ENCODE results near the gene SOX6. TPM values are rescaled to one million over a fixed set of nuclear protein-coding genes. Genes with fewer than 3 reads are reported as not detected.
"Not testable (repeated sequence)": the region's sequence is repeated elsewhere in the genome, so short reads cannot be mapped to it uniquely, and the experiment has no call there.

SOX6 gene
- total RNA-seq, 1 donor from 2014 or later = under 0.01 TPM

GRCh38 chr11:16049611-16050010 is 306.7 kb downstream of the SOX6 start:
- DNase-seq (ENCODE audit: low read depth, low spot score) = no peak

GRCh38 chr11:16047073-16047472 is 309.3 kb downstream of the SOX6 start:
- no peak for DNase-seq (ENCODE audit: low read depth, low spot score)

- no peak for DNase-seq (ENCODE audit: low read depth, low spot score)
Observed at GRCh38 chr11:16043617-16044016, 312.7 kb downstream of the SOX6 start.

GRCh38 chr11:16041207-16041606 is 315.1 kb downstream of the SOX6 start:
- DNase-seq (ENCODE audit: low read depth, low spot score) = no peak

DNA sequence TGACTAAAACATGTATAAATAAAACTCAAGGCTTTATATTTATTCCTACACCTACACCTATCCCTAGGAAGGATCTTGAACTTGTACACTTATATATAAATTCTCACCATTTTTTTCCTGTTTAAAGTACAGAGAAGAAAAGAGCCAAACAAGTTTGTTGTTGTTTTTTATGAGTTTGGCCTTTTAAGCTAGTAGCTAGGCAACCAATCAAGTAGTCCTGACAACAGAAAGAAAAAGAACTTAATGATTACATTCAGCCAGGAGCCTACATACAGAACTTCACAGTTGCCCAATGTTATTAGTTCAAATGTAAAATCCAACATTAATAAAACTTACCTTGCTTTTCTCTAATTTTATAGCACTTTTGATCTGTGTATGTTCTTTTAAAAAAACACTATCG is 316.2 kb downstream of the SOX6 start:
- DNase-seq (ENCODE audit: low read depth, low spot score) = no peak

DNA sequence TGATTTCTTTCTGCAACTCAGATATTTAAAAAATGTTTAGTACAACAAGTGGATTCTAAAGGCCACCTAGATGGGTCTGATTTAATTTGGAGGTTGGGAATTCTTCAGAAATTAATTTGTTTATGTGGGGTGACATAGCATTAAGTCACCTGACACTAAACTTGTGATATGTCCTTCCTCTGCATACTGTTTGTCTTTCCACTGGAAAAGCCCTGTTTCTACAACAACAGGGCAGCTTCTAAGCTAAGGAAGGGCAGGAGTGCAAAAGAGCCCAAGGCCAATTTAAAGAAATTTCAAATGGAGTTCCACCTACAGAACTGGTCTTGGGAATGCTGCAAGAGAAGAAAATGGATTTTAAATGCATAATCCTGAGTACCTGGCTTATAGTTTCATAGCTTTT is 319.2 kb downstream of the SOX6 start:
- no peak for DNase-seq (ENCODE audit: low read depth, low spot score)

DNA sequence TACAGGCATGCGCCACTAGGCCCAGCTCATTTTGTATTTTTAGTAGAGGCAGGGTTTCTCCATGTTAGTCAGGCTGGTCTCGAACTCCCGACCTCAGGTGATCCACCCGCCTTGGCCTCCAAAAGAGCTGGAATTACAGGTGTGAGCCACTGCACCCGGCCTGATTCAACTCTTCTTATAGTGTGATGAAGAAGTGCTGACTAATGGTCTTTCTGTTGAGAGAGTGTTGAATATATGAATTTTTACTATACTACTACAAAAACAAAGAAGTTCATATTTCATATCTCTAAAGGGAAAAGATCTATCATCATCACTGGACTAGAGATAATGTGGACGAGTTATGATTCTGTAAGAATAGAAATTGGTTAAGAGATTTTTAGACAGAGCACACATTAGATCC is 320.1 kb downstream of the SOX6 start:
- no peak for DNase-seq (ENCODE audit: low read depth, low spot score)

- DNase-seq (ENCODE audit: low read depth, low spot score) = no peak
Observed at GRCh38 chr11:16034074-16034473, 322.3 kb downstream of the SOX6 start.

DNA sequence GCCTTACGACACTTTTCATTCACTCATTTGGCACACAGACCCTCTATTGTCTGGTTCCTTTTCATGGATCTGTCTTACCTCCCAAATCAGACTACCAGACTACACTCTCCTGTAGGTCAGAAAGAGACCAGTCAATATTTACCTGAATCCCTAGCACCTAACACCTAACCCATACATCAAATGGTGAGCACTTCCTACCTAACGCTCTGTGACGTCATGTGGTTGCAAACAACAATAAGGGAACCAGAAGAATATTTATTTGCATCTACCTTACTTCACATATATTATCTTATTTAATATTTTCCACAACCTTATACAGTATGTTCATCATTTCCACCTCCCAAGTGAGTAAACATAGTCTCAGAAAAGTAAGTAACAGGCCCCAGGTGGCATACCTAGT is 323.4 kb downstream of the SOX6 start:
- no peak for DNase-seq (ENCODE audit: low read depth, low spot score)

DNA sequence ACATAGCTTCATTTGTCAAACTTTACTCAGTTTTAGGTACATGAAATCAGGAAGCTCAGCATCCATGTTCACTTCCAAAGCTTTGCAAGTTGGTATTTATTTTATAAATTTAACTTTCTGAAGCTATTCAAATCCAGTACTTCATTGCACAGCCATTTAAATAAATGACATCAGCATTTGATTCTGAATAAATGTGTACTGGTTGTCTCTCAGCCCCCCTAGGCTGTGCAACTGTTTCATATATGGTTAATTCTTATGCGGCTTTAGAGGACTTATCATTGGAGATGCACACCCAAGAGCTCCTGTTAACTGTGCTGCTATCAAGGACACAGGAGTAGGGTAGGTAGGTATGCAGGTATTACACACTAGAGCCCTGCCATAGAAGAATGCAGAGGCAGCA is 325.1 kb downstream of the SOX6 start:
- DNase-seq (ENCODE audit: low read depth, low spot score) = no peak

GRCh38 chr11:16030664-16031063 is 325.7 kb downstream of the SOX6 start:
- no peak for DNase-seq (ENCODE audit: low read depth, low spot score)

- DNase-seq (ENCODE audit: low read depth, low spot score) = not testable (repeated sequence)
Observed at GRCh38 chr11:16029151-16029550, 327.2 kb downstream of the SOX6 start.

DNA sequence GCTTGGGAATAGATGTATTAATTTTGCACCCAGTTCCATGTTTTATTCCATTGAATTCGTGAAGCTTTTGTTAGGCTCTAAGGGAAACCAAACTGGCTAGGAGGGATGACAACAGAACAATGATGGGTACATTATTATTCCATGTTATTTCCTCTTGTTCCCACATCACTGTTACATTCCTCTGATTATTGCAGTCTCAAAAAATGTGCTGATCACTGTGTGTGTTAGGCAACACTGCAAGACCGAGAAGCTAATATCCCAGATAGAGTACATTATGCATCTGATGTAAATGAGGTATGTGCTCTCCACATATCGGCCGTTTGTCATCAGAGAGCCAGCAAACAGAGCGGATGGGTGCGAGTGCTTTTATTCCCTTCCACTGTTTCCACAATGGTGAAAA is 327.9 kb downstream of the SOX6 start:
- no peak for DNase-seq (ENCODE audit: low read depth, low spot score)

DNA sequence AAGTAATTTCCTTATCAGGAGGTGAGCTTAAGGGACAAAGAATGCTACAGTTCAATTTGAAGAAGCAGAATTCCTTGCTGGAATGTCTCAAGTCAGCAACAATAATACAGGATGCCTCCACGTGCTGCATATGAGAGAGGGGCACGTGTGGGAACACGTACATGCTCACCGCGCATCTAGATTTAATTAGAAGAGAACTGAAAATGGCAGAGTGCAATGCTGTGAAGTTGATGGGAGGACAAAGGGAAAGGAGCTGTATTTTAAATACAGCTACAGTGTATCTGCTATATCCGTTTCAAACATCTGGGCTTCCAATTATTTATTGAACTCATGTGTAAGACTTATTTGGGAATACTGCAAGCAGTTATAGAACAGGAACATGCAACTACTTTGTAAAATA is 328.7 kb downstream of the SOX6 start:
- no peak for DNase-seq (ENCODE audit: low read depth, low spot score)

- DNase-seq (ENCODE audit: low read depth, low spot score) = no peak
Observed at GRCh38 chr11:16026849-16027248, 329.5 kb downstream of the SOX6 start.

- DNase-seq (ENCODE audit: low read depth, low spot score) = no peak
Observed at GRCh38 chr11:16018931-16019330, 337.4 kb downstream of the SOX6 start.

GRCh38 chr11:16016468-16016829 is 339.9 kb downstream of the SOX6 start:
- DNase-seq (ENCODE audit: low read depth, low spot score) = no peak

DNA sequence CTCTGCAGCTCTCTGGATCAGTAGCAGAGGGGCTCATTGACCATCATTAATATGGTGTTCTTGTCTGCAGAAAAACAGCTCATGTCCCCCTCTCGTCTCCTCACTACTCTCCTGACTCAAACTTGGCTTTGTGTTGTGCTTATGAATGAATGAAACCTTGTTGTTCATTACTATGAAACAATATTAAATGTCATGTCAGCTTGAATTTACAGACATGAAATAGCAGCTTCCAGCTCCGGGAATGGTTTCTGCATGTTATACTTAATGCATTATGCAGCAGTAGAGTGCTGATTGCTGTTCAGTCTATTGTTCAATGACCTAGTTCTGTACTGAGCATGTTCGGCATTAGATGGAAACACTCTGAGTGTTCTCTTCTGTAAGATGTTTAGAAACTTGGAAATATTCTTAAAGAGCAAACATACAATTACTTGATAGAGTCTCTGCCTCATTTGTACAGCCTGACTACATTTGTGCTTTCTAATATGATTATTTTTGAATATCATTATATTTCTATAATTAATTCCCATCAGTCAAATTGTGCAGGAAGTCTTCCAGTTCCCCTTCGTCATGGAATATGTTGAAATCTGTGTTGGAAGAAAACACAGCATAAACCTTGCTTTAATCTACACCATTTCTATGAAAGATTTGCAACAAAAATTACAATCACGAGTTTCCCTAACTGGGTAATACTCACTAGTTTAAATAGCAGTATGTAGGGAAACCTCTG is 340.4 kb downstream of the SOX6 start:
- DNase-seq (ENCODE audit: low read depth, low spot score) = no peak

GRCh38 chr11:16013649-16014275 is 342.6 kb downstream of the SOX6 start:
- no peak for DNase-seq (ENCODE audit: low read depth, low spot score)

- no peak for DNase-seq (ENCODE audit: low read depth, low spot score)
Observed at GRCh38 chr11:16013242-16013641, 343.1 kb downstream of the SOX6 start.

DNA sequence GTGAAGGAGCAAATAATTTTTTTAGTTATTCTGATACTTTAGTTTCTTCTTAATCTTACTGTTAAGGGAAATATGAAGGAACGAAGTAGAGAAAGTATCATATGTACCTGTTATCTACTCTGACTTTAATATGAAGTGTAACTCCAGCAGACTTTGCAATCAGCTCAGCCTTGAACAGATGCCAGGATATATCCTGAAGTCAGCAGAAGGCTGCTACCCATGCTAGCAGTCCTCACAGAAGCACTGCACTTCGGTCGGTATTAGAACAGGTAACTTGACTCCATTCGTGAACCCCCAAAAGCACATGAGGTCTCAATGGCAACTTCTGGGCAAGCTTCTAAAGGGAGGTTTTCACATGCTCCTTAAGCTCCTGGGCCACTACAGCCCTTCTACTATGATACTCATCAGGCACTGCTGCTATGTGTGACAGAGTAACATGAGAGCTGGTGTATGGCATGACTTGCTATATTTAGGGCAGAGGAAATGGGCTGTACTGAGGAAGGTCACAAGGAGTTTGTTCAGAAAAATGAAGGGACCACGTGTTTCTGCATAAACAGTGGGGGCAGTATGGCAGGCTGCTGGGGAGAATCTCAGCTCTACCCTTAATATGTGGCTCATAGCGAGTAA is 344.1 kb downstream of the SOX6 start:
- DNase-seq (ENCODE audit: low read depth, low spot score) = no peak

DNA sequence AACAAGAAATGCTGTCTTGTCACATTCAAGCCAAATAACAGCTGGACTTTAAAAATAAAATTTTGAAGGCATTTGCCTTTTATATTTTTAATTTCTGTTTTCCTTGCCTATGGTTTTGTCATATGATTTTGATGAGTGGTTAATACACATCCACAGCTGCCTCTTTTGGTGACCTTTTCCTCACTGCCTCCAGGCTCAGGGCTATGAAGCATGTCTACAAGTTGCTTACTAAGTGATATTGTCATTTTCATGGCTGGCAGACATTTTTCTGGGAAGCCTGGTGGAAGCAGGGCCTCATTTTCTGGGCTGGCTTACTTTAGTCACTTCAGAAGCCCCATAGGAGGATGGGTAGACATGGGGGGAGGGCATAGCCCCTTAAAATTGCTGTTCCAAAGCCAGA is 344.9 kb downstream of the SOX6 start:
- DNase-seq (ENCODE audit: low read depth, low spot score) = no peak

GRCh38 chr11:16009021-16009420 is 347.3 kb downstream of the SOX6 start:
- no peak for DNase-seq (ENCODE audit: low read depth, low spot score)

Measured in pulmonary artery endothelial cell (primary cell).